ENCODE data around the gene IRF5.
A peak's percentile ranks its signal among the peaks of the same experiment; 100 is the strongest.

Gene IRF5, protein sequence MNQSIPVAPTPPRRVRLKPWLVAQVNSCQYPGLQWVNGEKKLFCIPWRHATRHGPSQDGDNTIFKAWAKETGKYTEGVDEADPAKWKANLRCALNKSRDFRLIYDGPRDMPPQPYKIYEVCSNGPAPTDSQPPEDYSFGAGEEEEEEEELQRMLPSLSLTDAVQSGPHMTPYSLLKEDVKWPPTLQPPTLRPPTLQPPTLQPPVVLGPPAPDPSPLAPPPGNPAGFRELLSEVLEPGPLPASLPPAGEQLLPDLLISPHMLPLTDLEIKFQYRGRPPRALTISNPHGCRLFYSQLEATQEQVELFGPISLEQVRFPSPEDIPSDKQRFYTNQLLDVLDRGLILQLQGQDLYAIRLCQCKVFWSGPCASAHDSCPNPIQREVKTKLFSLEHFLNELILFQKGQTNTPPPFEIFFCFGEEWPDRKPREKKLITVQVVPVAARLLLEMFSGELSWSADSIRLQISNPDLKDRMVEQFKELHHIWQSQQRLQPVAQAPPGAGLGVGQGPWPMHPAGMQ

GRCh38 chr7:128937647-128938543 lies at the start of gene IRF5:
TSS of gene IRF5 (plus strand) at chr7:128937927. CDS start at chr7:128942082, 4,155 bp downstream.
- Mint-ChIP-seq H3K27me3 (peaks cover 16% of the 10 kb centered on the region), H3K4me3 (peak within 1 kb of the TSS; percentile 92), H3K27ac (no peak within 1 kb of the TSS), H3K36me3 (no peaks in the 10 kb centered on the region), H3K9me3 (ENCODE audit: low read depth) (no peaks in the 10 kb centered on the region), H3K4me1 (ENCODE audit: low read depth) (peaks cover 23% of the 10 kb centered on the region)

DNA sequence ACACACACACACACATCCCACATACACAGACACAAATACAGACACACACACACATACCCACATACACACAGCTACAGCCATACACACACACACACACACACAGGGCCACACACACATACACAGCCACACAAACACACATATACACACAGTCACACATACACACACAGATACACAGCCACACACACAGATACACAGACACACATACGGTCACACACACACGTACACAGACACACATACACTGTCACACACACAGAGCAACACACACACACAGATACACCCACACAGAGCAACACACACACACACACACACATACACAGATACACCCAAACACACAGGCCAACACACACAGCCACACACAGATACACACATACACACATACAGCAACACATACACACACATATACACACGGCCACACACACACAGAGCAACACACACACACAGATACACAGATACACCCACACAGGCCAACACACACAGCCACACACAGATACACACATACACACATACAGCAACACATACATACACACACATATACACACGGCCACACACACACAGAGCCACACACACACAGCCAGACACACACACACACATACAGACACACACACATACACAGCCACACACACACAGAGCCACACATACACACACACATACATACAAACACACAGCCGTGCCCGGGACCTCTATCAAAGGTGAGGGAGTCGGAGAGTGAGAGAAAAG lies 49.5 kb upstream of the IRF5 start:
- H3K9me3 Mint-ChIP-seq (ENCODE audit: low read depth) = no peaks in the 10 kb centered on the region
- no peak overlapping the region for H3K27ac Mint-ChIP-seq
- no peak overlapping the region for H3K4me3 Mint-ChIP-seq
- peaks cover 6% of the 10 kb centered on the region for H3K27me3 Mint-ChIP-seq
- H3K36me3 Mint-ChIP-seq = no peaks in the 10 kb centered on the region
- peaks cover 4% of the 10 kb centered on the region for H3K4me1 Mint-ChIP-seq (ENCODE audit: low read depth)

- Mint-ChIP-seq H3K4me3 (no peak overlapping the region), H3K9me3 (ENCODE audit: low read depth) (no peaks in the 10 kb centered on the region), H3K36me3 (no peaks in the 10 kb centered on the region), H3K4me1 (ENCODE audit: low read depth) (peaks cover 2% of the 10 kb centered on the region), H3K27me3 (peaks cover 6% of the 10 kb centered on the region), H3K27ac (no peak overlapping the region)
Observed at GRCh38 chr7:128888756-128889095, 49.0 kb upstream of the IRF5 start.

GRCh38 chr7:128889121-128889520 lies 48.6 kb upstream of the IRF5 start:
- Mint-ChIP-seq H3K4me3 (no peak overlapping the region), H3K27ac (no peak overlapping the region), H3K27me3 (peaks cover 6% of the 10 kb centered on the region), H3K36me3 (no peaks in the 10 kb centered on the region), H3K4me1 (ENCODE audit: low read depth) (peaks cover 2% of the 10 kb centered on the region), H3K9me3 (ENCODE audit: low read depth) (no peaks in the 10 kb centered on the region)

- peak overlapping the region; percentile 49 for H3K4me3 Mint-ChIP-seq
Observed at GRCh38 chr7:128890306-128891109, 47.2 kb upstream of the IRF5 start.

GRCh38 chr7:128891110-128891941 lies 46.4 kb upstream of the IRF5 start:
- Mint-ChIP-seq H3K27ac (no peak overlapping the region), H3K4me1 (ENCODE audit: low read depth) (peaks cover 2% of the 10 kb centered on the region), H3K36me3 (no peaks in the 10 kb centered on the region), H3K9me3 (ENCODE audit: low read depth) (no peaks in the 10 kb centered on the region), H3K27me3 (peaks cover 3% of the 10 kb centered on the region), H3K4me3 (peak overlapping the region; percentile 32)

More at GRCh38 chr7:128890306-128891109, 47.2 kb upstream of the IRF5 start:
- H3K9me3 Mint-ChIP-seq (ENCODE audit: low read depth) = no peaks in the 10 kb centered on the region
- no peaks in the 10 kb centered on the region for H3K36me3 Mint-ChIP-seq
- H3K4me1 Mint-ChIP-seq (ENCODE audit: low read depth) = peaks cover 2% of the 10 kb centered on the region
- peaks cover 6% of the 10 kb centered on the region for H3K27me3 Mint-ChIP-seq
- no peak overlapping the region for H3K27ac Mint-ChIP-seq

GRCh38 chr7:128891942-128892269 lies 45.8 kb upstream of the IRF5 start:
- Mint-ChIP-seq H3K4me3 (peak overlapping the region; percentile 32), H3K27ac (no peak overlapping the region)

DNA sequence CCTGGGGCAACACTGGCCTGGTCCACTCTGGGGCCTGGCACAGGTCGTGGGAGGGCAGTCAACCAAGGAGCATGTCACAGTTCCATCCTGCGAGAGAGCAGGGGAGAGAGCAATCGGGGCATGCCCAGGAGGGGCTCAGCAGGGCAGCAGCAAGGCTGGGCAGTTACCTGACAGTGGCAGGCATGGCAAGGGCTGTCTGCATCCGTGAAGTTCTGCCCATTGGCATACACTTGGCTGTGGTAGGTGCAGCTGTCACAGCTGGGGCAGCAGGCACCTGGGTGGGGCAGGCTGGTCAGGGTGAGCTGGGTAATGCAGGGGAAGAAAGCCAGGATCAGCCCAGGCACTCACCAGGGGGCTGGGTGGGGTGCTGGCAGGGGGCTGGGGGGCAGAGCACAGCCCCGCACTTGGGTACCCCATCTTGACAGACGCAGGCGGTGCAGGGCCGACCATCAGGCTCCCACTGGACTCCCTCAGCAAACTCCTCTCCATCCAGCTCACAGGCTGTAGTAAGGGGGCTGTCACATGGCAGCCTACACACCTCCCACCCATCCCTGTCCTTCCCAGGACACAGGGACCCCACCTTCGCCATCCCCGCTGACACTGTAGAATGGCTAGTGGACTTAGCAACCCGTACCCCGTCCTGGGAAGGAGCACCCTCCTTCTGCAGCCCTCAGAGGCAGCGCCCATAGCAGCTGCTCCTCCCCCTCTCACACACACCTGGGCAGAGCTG lies 45.0 kb upstream of the IRF5 start:
- no peaks in the 10 kb centered on the region for H3K9me3 Mint-ChIP-seq (ENCODE audit: low read depth)
- peaks cover 3% of the 10 kb centered on the region for H3K27me3 Mint-ChIP-seq
- no peak overlapping the region for H3K4me3 Mint-ChIP-seq
- H3K27ac Mint-ChIP-seq = no peak overlapping the region
- no peaks in the 10 kb centered on the region for H3K36me3 Mint-ChIP-seq
- peaks cover 2% of the 10 kb centered on the region for H3K4me1 Mint-ChIP-seq (ENCODE audit: low read depth)

More at GRCh38 chr7:128891942-128892269, 45.8 kb upstream of the IRF5 start:
- Mint-ChIP-seq H3K4me1 (ENCODE audit: low read depth) (peaks cover 2% of the 10 kb centered on the region), H3K36me3 (no peaks in the 10 kb centered on the region), H3K9me3 (ENCODE audit: low read depth) (no peaks in the 10 kb centered on the region), H3K27me3 (peaks cover 3% of the 10 kb centered on the region)

DNA sequence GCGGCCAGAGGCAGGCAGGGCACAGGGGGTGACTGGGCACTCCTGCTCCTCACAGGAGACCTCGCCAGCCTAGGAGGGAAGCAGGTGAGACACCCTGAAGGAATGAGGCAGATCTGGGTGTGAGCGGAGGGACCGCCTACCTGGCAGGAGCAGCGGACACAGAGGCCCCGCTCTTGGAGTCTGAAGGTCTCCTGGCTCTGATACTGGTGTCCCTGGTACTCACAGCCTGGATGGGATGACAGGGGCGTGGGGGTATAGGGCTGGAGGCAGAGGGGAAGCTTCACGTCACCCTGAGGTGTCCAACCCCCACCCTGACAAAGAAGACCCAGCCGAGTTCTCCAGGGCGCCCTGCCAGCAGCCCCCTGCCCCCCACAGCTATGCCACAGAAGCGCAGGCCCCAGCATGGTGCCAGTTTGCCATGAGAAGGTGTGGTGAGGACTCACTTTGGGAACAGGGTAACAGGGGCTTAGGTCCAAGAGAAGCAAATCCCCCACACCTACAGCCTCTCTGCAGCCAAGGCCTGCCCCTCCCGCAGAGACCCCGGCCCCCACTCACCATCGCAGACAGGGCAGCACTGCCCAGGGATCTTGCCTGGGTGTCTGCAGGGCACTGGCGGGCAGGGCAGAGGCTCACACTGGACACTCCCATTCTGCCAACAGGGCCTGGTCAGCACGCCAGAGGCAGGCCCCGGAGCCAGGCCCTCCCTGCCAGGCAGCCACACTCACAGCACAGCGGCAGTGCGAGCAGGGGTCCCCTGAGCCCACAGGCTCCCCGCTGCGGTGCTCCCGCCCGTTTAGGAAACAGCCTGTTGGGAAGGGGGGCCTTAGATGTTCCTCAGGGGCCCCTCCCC lies 44.3 kb upstream of the IRF5 start:
- Mint-ChIP-seq H3K4me1 (ENCODE audit: low read depth) (peaks cover 2% of the 10 kb centered on the region), H3K36me3 (peaks cover under 1% of the 10 kb centered on the region), H3K4me3 (no peak overlapping the region), H3K27me3 (peaks cover 4% of the 10 kb centered on the region), H3K27ac (no peak overlapping the region), H3K9me3 (ENCODE audit: low read depth) (peaks cover 2% of the 10 kb centered on the region)

- Mint-ChIP-seq H3K36me3 (peaks cover 2% of the 10 kb centered on the region), H3K27ac (no peak overlapping the region), H3K9me3 (ENCODE audit: low read depth) (peaks cover 4% of the 10 kb centered on the region), H3K4me1 (ENCODE audit: low read depth) (peaks cover 2% of the 10 kb centered on the region), H3K4me3 (no peak overlapping the region), H3K27me3 (peaks cover 5% of the 10 kb centered on the region)
Observed at GRCh38 chr7:128894101-128894440, 43.7 kb upstream of the IRF5 start.

DNA sequence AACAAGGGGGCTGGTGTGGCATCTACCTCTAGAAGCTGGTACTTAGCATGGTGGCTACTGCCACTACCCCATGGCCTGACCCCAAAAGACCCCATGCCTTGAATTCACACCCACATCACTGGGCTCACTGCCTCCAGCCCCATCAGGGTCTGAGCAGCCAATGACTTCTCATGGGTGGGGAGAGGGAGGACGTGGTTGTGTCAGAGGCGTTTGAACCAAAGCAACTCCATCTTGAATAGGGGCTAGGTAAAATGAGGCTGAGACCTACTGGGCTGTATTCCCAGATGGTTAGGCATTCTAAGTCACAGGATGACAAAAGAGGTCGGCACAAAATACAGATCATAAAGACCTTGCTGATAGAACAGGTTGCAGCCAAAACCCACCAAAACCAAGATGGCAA lies 42.4 kb upstream of the IRF5 start:
- H3K4me1 Mint-ChIP-seq (ENCODE audit: low read depth) = no peaks in the 10 kb centered on the region
- peaks cover 2% of the 10 kb centered on the region for H3K36me3 Mint-ChIP-seq
- H3K9me3 Mint-ChIP-seq (ENCODE audit: low read depth) = peaks cover 4% of the 10 kb centered on the region

GRCh38 chr7:128899392-128899791 lies 38.3 kb upstream of the IRF5 start:
- no peak overlapping the region for H3K4me3 Mint-ChIP-seq
- peaks cover 4% of the 10 kb centered on the region for H3K9me3 Mint-ChIP-seq (ENCODE audit: low read depth)
- H3K4me1 Mint-ChIP-seq (ENCODE audit: low read depth) = no peaks in the 10 kb centered on the region
- H3K27me3 Mint-ChIP-seq = peaks cover 8% of the 10 kb centered on the region
- peaks cover 2% of the 10 kb centered on the region for H3K36me3 Mint-ChIP-seq
- no peak overlapping the region for H3K27ac Mint-ChIP-seq

More for the DNA sequence above, 42.4 kb upstream of the IRF5 start:
- Mint-ChIP-seq H3K27ac (no peak overlapping the region), H3K27me3 (peaks cover 5% of the 10 kb centered on the region), H3K4me3 (no peak overlapping the region)

Measured in activated naive CD8-positive, alpha-beta T cell (primary cell).